Central memory CD4-positive, alpha-beta T cell (primary cell): ENCODE measurements around the gene ADARB2.
"Not testable (repeated sequence)": the region's sequence is repeated elsewhere in the genome, so short reads cannot be mapped to it uniquely, and the experiment has no call there.

Experiments used
- DNase-seq: peaks from one replicate; pipeline ENCODE4 v3.0.0; 2022

The ADARB2 gene

DNA sequence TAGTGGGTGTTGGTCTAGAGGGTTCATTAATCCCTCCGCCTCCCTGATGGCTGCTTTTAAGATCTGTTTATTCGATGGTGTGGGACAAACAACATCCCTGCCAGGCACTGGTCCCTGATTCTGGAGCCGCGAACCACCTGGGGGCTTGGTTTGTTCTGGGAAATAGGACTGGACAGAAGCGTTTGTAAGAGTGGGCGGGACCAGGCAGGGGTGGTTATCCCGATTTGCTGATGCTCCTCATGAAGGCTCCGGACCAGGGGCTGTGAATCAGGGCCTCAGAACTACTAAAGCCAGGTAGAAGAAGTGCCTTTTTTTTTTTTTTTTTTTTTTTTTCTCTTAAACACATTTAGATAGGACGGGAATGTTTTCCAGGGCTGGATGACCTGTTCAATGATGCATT lies 407.7 kb downstream of the ADARB2 start:
- DNase-seq, result no peak

DNA sequence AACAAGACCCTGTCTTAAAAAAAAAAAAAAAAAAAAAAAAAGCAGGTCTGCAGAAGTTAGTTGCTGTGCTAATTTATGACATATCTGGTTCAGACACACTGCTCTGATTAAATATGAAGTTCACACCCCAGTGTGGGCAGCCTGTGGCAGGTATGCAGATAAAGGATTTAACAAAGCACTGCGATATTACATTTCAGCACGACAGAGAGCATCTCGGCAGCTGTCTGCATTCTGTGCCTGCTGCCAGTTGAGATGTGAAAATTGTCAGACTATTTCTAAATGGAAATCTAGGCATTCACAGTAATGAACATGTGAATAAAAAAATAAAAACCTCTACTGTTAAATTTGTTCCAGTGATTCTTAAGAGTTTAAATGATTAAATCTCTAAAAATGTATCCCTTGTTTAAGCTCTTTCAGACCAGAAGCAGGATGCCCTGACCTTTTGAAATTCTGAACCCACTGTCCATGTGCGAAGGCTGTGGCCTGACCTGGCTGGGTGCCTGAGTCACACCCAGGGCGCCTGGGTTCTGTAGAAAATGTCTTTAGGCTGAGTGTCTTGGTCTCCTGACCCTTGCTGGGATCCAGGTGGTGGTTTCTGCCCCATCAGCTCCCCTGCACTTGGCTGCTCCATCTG lies 408.2 kb downstream of the ADARB2 start:
- DNase-seq, result no peak

DNA sequence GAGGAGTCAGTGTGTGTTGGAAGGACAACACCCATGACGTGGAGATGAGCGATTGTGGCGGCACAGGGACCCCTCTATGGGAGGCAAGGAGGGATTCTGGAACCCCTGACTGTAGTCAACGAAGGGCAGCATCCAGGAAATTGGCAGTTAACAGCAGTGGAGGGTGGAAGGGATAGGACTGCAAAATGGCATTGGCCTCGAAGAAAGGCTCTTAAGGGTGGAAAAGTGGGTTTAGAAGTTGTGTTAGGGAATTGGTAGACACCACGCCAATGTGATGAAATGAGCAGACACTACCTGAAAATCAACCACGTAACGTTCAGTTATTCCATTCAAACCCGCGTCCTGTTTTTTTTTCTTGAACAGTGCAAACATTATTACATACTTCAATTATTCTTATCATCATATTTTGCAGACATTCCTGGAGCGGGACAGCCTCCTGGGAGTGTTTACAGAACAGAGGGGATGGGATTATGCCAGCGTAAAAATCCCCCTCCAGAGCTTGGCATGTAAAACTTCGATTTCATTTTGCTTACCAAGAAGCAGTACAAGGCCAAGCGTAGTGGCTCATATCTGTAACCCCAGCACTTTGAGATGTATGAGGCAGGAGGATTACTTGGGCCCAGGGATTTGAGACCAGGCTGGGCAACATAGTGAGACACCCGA lies 409.0 kb downstream of the ADARB2 start:
- DNase-seq, result no peak

DNA sequence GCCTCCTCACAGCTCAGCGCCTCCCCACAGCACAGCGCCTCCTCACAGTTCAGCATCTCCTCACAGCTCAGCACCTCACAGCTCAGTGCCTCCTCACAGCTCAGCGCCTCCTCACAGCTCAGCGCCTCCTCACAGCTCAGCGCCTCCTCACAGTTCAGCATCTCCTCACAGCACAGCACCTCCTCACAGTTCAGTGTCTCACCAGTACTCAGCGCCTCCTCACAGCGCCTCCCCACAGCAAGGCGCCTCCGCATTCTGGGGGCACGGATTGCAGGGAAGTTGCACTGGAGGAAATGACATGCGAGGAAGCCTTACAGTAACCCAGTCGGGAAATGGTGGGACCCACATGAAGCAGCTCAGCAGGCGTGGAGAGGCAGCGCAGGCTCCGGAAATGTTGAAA lies 409.6 kb downstream of the ADARB2 start:
- DNase-seq, result no peak

DNA sequence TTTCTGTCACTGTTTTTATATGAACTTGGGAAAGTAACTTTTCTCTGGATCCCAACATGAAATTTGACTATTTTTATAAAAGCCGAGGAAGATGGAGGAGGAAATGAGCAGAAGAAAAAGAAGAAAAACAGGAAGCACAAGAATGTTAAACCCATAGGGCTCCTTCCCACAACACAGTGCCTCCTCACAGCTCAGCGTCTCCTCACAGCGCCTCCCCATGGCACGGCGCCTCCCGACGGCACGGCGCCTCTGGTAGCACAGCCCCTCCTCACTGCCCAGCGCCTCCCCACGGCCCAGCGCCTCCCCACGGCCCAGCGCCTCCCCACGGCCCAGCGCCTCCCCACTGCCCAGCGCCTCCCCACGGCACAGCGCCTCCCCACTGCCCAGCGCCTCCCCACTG lies 410.8 kb downstream of the ADARB2 start:
- not testable (repeated sequence) for DNase-seq

GRCh38 chr10:1324903-1325302 lies 412.4 kb downstream of the ADARB2 start:
- DNase-seq, result no peak

DNA sequence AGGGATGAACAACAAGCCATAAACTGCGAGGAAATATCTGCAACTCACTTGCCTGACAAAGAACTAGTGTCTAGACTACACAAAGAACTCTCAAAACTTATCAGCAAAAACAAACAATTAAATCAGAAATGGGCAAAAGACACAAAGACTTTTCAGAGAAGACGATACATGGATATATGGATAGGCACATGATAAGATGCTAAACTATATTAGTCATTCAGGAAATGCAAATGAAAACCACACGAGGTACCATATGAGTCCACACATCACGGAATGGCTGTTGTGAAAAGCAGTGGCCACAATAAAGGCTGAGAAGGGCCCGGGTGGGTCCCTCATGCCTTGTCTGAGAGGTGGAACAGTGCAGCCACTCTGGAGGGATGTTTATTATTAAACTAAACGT lies 413.4 kb downstream of the ADARB2 start:
- no peak for DNase-seq

DNA sequence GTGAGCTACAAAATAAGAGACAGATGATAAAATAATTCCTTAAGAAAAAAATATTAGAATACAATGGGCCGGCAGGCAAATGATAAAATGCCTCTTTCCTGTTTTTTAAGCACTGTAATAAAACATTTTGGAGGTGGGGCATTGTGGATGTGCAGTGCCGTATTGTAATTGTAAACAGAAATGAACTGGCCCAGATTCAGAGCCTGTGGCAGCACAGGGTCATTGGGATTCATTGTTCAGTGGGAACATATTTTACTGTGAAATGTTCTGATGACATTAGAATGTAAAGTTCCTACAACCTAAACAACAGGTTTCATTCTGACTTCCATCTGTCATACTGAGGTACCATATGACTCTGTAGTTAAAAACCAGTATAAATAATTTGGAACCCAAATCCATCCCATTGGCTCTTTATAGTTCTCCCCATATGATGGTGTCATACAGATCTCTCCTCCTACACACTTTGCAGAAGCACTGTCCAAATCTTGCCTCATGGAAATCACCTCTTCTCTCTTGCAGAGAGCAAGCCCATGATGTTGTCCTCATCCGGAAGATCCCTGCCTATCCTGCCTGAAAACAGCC lies 416.5 kb downstream of the ADARB2 start:
- DNase-seq, result no peak

DNA sequence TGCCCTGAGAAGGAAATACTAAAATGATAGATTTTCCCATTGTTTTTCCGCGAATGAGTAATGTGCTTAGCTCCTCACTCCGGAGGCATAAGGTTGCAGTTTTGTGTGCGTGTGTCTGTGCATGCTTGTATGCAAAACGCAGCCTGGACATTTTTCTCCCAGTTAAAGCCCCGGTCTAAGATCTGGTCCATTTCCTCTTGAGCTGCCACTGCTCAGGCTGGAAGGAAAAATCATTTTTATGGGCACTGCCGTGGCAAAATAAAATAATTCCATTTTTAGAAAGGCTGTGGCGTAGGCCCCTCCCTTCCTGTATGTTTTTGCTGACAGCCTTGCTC lies 420.5 kb downstream of the ADARB2 start:
- no peak for DNase-seq

GRCh38 chr10:1316121-1316808 lies 421.1 kb downstream of the ADARB2 start:
- no peak for DNase-seq

GRCh38 chr10:1315178-1315577 lies 422.1 kb downstream of the ADARB2 start:
- no peak for DNase-seq

DNA sequence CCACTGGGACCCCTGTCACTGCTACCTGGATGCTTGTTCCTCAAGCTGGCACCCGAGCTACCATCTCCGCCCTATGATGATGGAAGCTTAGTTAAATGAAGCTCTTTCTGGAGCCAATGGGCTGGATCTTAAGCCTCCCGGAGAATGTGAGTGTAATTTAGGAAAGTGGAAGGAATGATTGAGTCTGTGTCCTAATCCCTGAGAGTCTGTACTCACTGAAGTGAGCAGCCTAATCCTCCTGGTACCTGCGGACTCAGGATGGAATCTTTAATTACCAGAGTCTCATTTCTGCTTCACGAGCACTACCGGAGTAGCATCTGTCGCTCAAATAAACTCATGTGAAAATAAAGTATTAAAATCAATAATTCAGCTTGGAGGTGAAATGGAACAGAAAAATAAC lies 425.6 kb downstream of the ADARB2 start:
- no peak for DNase-seq

DNA sequence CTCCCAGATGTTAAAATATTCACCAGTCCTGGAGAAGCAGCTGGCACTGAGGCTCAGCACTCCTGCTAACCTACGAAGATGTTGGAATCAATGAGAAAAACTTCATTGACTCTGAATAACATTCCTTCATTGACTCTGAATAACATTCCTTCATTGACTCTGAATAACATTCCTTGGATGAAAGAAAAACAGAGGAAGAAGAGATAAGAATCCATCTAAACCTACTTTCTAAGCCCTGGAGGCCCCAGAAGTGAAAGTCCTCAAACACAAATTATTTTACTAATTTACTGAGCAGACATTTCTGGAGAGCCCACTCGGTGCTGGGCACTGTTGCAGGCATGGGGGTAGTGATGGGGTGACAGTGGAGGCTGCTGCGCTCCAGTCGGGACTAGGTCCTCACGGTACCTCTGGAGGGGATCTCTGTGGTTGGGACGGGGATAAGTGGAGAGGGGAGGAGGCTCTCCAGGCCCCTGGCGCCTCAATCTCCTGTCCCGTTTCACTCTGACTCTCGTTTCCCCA lies 427.0 kb downstream of the ADARB2 start:
- no peak for DNase-seq

- DNase-seq, result no peak
Measured at GRCh38 chr10:1309617-1310270, 427.6 kb downstream of the ADARB2 start.

GRCh38 chr10:1308962-1309616 lies 428.2 kb downstream of the ADARB2 start:
- DNase-seq, result no peak

GRCh38 chr10:1308173-1308961 lies 429.0 kb downstream of the ADARB2 start:
- DNase-seq, result no peak

GRCh38 chr10:1301143-1301542 lies 436.2 kb downstream of the ADARB2 start:
- DNase-seq, result no peak

DNA sequence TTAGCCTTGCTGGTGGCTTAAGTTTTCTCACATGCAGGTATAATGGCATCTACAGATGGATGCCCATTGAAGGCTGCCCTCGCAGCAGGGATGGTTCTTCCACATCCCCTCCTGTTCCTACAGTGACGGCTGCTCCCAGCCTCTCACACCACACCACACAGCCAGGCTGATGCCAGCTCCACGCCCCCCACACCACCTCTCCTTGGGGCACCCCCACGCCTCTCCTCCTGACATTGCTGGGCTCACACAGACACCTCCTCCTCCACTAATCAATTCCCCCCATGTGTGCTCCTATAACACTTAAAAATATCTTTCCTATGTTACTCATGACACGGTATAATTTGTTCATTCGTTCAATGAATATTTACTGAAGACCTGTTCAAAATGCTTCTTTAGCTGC lies 437.1 kb downstream of the ADARB2 start:
- no peak for DNase-seq

GRCh38 chr10:1299041-1299726 lies 438.1 kb downstream of the ADARB2 start:
- no peak for DNase-seq

- no peak for DNase-seq
Measured at GRCh38 chr10:1297566-1298301, 439.6 kb downstream of the ADARB2 start.
